Colon (tissue), 2 donors: ENCODE results near the gene PRICKLE3.
"Not testable (repeated sequence)": the region's sequence is repeated elsewhere in the genome, so short reads cannot be mapped to it uniquely, and the experiment has no call there.

ENCODE experiments used
- FAIRE-seq: peaks from 2 replicates; lab custom pipeline; 2012; peaks lifted over from hg19 to GRCh38; lab: Jason Lieb, UNC
- donor health status: control.
- donor health status: control.

PRICKLE3 gene

GRCh38 chrX:49157194-49157593 is 29.0 kb downstream of the PRICKLE3 start:
- no peak for FAIRE-seq

GRCh38 chrX:49155900-49156837 is 30.0 kb downstream of the PRICKLE3 start:
- no peak for FAIRE-seq

- peak; percentile 49 for FAIRE-seq
Observed at GRCh38 chrX:49155243-49155899, 30.8 kb downstream of the PRICKLE3 start.

DNA sequence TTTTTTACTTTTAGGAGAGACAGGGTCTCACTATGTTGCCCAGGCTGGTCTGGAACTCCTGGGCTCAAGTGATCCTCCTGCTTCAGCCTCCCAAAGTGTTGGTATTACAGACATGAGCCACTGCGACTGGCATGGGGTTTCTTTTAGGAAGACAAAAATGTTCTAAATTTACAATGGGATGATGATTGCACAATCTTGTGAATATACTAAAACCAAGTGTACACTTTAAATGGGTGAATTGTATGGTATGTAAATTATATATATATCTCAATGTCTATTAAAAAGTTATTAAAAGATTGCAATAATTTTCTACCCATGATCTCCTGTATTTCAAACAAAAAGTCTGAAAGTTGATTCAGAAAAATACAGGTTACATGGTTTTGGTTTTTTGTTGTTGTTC is 32.7 kb downstream of the PRICKLE3 start:
- FAIRE-seq = peak; percentile 85

DNA sequence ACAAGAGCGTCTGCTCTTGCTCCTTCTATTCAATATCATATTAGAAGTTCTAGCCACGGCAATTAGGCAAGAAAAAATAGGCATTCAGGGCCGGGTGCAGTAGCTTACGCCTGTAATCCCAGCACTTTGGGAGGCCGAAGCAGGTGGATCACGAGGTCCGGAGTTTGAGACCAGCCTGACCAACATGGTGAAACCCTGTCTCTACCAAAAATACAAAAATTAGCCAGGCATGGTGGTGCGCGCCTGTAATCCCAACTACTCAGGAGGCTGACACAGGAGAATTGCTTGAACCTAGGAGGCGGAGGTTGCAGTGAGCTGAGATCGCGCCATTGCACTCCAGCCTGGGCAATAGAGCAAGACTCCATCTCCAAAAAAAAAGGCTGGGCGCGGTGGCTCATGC is 36.9 kb downstream of the PRICKLE3 start:
- FAIRE-seq = not testable (repeated sequence)

GRCh38 chrX:49148390-49149100 is 37.6 kb downstream of the PRICKLE3 start:
- not testable (repeated sequence) for FAIRE-seq

- no peak for FAIRE-seq
Observed at GRCh38 chrX:49147936-49148335, 38.2 kb downstream of the PRICKLE3 start.

GRCh38 chrX:49147282-49147681 is 38.9 kb downstream of the PRICKLE3 start:
- FAIRE-seq = no peak

DNA sequence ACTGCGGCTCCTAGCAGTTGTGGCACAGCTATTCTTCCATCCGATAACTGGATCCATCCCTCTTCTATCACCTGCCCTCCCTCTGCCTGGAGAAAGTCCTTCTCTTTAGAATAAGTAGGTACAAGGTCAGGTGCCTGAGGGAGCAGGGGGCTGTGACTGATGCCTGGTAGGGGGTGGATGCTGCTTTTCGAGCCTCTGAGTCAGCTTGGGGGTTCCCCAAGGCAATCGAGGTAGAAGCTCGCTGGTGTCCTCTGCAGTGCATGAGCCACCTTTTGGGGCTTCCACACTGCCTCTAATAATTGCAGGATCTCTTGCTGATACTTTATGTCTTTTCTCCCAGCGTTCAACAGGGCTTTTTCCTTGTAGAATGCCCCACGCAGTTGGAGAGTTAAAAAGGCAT is 43.0 kb downstream of the PRICKLE3 start:
- FAIRE-seq = not testable (repeated sequence)

DNA sequence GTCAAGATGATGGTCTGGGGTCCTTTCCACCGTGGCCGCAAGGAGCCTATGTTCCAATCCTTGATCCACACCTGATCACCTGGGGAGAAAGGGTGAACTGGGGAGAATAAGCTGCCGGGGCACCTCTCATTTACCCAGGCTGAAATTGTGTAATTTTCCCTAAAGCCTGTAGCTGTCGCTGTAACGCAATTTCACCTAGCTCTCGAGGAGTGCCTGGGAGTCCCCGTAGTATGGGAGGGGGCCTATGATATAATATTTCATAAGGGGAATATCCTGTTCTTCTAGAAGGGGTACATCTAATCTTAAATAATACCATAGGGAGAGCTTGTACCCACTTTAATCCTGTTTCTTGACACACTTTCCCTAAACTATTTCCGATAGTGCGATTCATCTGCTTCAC is 43.9 kb downstream of the PRICKLE3 start:
- not testable (repeated sequence) for FAIRE-seq

DNA sequence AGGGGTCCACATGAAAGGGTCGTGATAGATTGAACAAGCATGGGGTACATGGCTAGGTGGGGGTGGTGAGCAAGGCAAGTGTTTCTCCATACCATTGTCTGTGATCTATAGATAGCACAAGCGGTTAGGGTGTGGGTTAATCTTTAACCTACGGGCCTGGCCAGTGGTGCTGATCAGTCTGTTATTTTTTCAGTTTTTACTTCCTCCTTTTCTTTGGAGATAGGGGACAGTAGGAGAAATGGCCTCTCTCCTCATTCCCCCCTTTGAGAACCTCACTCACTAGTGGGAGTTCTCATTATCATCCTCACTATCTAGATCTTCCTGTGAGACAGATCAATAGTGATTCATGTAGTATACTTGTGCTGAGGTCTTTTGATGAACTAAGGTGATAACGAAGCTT is 46.5 kb downstream of the PRICKLE3 start:
- FAIRE-seq = peak; percentile 5

- FAIRE-seq = no peak
Observed at GRCh38 chrX:49137492-49137891, 48.7 kb downstream of the PRICKLE3 start.

GRCh38 chrX:49133759-49134158 is 52.4 kb downstream of the PRICKLE3 start:
- FAIRE-seq = no peak

GRCh38 chrX:49132275-49132674 is 53.9 kb downstream of the PRICKLE3 start:
- FAIRE-seq = not testable (repeated sequence)

GRCh38 chrX:49129427-49129826 is 56.7 kb downstream of the PRICKLE3 start:
- no peak for FAIRE-seq

- FAIRE-seq = peak; percentile 33
Observed at GRCh38 chrX:49127742-49128258, 58.4 kb downstream of the PRICKLE3 start.
